ENCODE results near the gene HLX.
A peak's percentile ranks its signal among the peaks of the same experiment; 100 is the strongest.

HLX gene

GRCh38 chr1:220882061-220882891 is 3.0 kb downstream of the HLX start:
- DNase-seq = peak; percentile 45

- peak; percentile 72 for DNase-seq
Measured at GRCh38 chr1:220884109-220884980, 5.1 kb downstream of the HLX start.

GRCh38 chr1:220884981-220885918 is 6.0 kb downstream of the HLX start:
- DNase-seq = peak; percentile 12

- DNase-seq = peak; percentile 5
Measured at GRCh38 chr1:220885971-220886370, 6.7 kb downstream of the HLX start.

GRCh38 chr1:220886470-220887201 is 7.4 kb downstream of the HLX start:
- DNase-seq = peak; percentile 18

GRCh38 chr1:220887202-220887519 is 7.9 kb downstream of the HLX start:
- DNase-seq = no peak

GRCh38 chr1:220887520-220888416 is 8.5 kb downstream of the HLX start:
- peak; percentile 68 for DNase-seq

GRCh38 chr1:220888417-220888986 is 9.3 kb downstream of the HLX start:
- DNase-seq = peak; percentile 15

- DNase-seq = peak; percentile 5
Measured at GRCh38 chr1:220889333-220889732, 10.1 kb downstream of the HLX start.

GRCh38 chr1:220889848-220890287 is 10.6 kb downstream of the HLX start:
- peak; percentile 4 for DNase-seq

GRCh38 chr1:220890602-220891001 is 11.4 kb downstream of the HLX start:
- peak; percentile 9 for DNase-seq

- DNase-seq = peak; percentile 16
Measured at GRCh38 chr1:220891224-220892085, 12.2 kb downstream of the HLX start.

- no peak for DNase-seq
Measured at GRCh38 chr1:220892086-220892376, 12.8 kb downstream of the HLX start.

GRCh38 chr1:220892997-220893700 is 13.9 kb downstream of the HLX start:
- peak; percentile 15 for DNase-seq

GRCh38 chr1:220893701-220894024 is 14.4 kb downstream of the HLX start:
- DNase-seq = peak; percentile 4

- peak; percentile 22 for DNase-seq
Measured at GRCh38 chr1:220894025-220894923, 15.0 kb downstream of the HLX start.

- peak; percentile 7 for DNase-seq
Measured at GRCh38 chr1:220894924-220895256, 15.6 kb downstream of the HLX start.

- peak; percentile 20 for DNase-seq
Measured at GRCh38 chr1:220895412-220895946, 16.2 kb downstream of the HLX start.
